GM23248 (cell line): Measurements from ENCODE around the gene P4HA2. TPM values are rescaled to one million over a fixed set of nuclear protein-coding genes. Genes with fewer than 3 reads are reported as not detected.

Source experiments
- DNase-seq: peaks from one replicate; pipeline ENCODE4 v3.0.0-alpha.2; 2015
- H2AFZ ChIP-seq: fragments of 200-600 bp; sonication (generic); 2 replicates; pipeline ENCODE4 v1.6.1; 2016; ENCODE audit warnings: antibody characterized with exemption
- H3F3A ChIP-seq: fragments of 200-600 bp; sonication (generic); 2 replicates; pipeline ENCODE4 v1.6.1; 2016; ENCODE audit warnings: mild to moderate bottlenecking, antibody characterized with exemption, mixed run types; ENCODE audit not compliant: insufficient read depth
- H3K27ac ChIP-seq: fragments of 200-600 bp; sonication (generic); 2 replicates; pipeline ENCODE4 v1.5.1; 2016; ENCODE audit warnings: mild to moderate bottlenecking
- H3K27me3 ChIP-seq: fragments of 200-600 bp; sonication (generic); replicated peaks from 2 replicates; pipeline ENCODE4 v1.6.1; 2016; ENCODE audit warnings: mild to moderate bottlenecking; ENCODE audit not compliant: insufficient read depth
- H3K36me3 ChIP-seq: fragments of 200-600 bp; sonication (generic); 2 replicates; pipeline ENCODE4 v1.6.1; 2016; ENCODE audit warnings: low read depth, mild to moderate bottlenecking
- H3K4me1 ChIP-seq: fragments of 200-600 bp; sonication (generic); 2 replicates; pipeline ENCODE4 v1.6.1; 2016; ENCODE audit warnings: mild to moderate bottlenecking; ENCODE audit not compliant: insufficient read depth
- H3K4me2 ChIP-seq: fragments of 200-600 bp; sonication (generic); one replicate; pipeline ENCODE4 v1.6.1; 2016; ENCODE audit warnings: mild to moderate bottlenecking; ENCODE audit not compliant: unreplicated experiment
- H3K4me3 ChIP-seq: fragments of 200-600 bp; sonication (generic); 2 replicates; pipeline ENCODE4 v1.5.1; 2016; ENCODE audit warnings: mild to moderate bottlenecking
- H3K79me2 ChIP-seq: fragments of 200-600 bp; sonication (generic); 2 replicates; pipeline ENCODE4 v1.6.1; 2016; ENCODE audit warnings: mild to moderate bottlenecking; ENCODE audit not compliant: insufficient read depth
- H3K9ac ChIP-seq: fragments of 200-600 bp; sonication (generic); 2 replicates; pipeline ENCODE4 v1.6.1; 2016; ENCODE audit warnings: mild to moderate bottlenecking
- H3K9me2 ChIP-seq: fragments of 200-600 bp; sonication (generic); 2 replicates; pipeline ENCODE4 v1.6.1; 2016; ENCODE audit warnings: mixed run types, mild to moderate bottlenecking, moderate library complexity; ENCODE audit not compliant: insufficient read depth
- H3K9me3 ChIP-seq: fragments of 200-600 bp; sonication (generic); one replicate; pipeline ENCODE4 v1.6.1; 2017; ENCODE audit warnings: low read depth
- H4K20me1 ChIP-seq: fragments of 200-600 bp; sonication (generic); 2 replicates; pipeline ENCODE4 v1.6.0; 2016; ENCODE audit not compliant: insufficient read depth
- EZH2 ChIP-seq: fragments of 200-600 bp; sonication (generic); IDR thresholded peaks from 2 replicates; pipeline ENCODE4 v1.6.1; 2018; ENCODE audit warnings: antibody characterized with exemption, mild to moderate bottlenecking; ENCODE audit not compliant: insufficient read depth, poor library complexity, severe bottlenecking
- EZH2phosphoT487 ChIP-seq: fragments of 200-600 bp; sonication (generic); IDR thresholded peaks from 2 replicates; pipeline ENCODE4 v1.6.1; 2018; ENCODE audit warnings: antibody characterized with exemption, moderate library complexity, mild to moderate bottlenecking, low read depth; ENCODE audit not compliant: insufficient read depth
- WGBS, 2 experiments: methylation state at CpG; one replicate each; pipeline ENCODE4 v1.1.6; 2015 to 2017; ENCODE audit warnings: low lambda C conversion rate in 2 of 2, low coverage in 1 of 2; ENCODE audit errors: missing lambda C conversion rate in 2 of 2; 5-methylcytosine and 5-hydroxymethylcytosine counted together
- in situ Hi-C: fragments of 300-500 bp; cut with MboI; formaldehyde crosslinking; loops from 2 replicates; pipeline ENCODE4 v1.15.0; 2020
- polyA plus RNA-seq: library from polyadenylated mRNA; unstranded; fragments of >200 nt; fragmentation: Nextera tagmentation; extraction: Ambion mirVana; gene quantifications from 2 replicates; pipeline ENCODE4 v1.2.1, GENCODE V29; 2016
- total RNA-seq: library from RNA; depleted of rRNA; stranded (reverse); fragments of >200 nt; shearing (Covaris generic); gene quantifications from 2 replicates; pipeline ENCODE4 v1.2.3, GENCODE V29; 2014

Gene P4HA2
- total and polyA plus RNA-seq, 2 experiments from 2014 or later = 337 to 353 TPM

DNA sequence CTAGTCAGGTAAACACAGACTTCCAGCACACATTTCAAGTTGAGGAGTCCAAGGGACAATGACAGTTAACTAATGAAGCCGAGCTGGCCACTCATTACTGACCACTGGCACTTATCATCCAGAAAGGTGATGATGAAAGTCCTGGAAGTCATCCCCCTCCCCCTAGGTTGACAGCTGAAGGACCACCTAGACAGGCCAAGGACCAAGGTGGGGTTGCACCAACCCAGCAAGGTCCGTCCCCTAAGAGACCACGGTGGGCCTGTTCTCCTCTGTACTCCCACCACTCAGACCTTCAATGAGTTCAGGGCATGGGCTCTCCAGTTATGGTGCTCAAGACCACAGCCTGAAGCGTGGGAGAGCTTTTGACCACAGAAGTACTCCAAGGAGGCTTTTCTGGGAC is 13.2 kb downstream of the P4HA2 start:
- Histone ChIP-seq H3F3A (peaks cover 26% of the 10 kb centered on the region), H3K9me3 (no peaks in the 10 kb centered on the region), H3K4me1 (peaks cover 9% of the 10 kb centered on the region), H3K4me3 (no peak overlapping the region), H3K9me2 (no peaks in the 10 kb centered on the region), H3K36me3 (peaks cover 40% of the 10 kb centered on the region), H3K79me2 (peaks cover 61% of the 10 kb centered on the region), H3K27ac (peak overlapping the region; percentile 91), H4K20me1 (no peaks in the 10 kb centered on the region), H3K9ac (peak overlapping the region; percentile 73), H2AFZ (no peak overlapping the region), H3K4me2 (no peak overlapping the region), H3K27me3 (no peaks in the 10 kb centered on the region)
- 92 to 97% methylated on average over 4 of the region's 4 CpGs for WGBS, 2 experiments
- no peak for DNase-seq
- in situ Hi-C loops = no loop called here
- TF ChIP-seq EZH2phosphoT487 = no peak
- no peak for TF ChIP-seq EZH2

DNA sequence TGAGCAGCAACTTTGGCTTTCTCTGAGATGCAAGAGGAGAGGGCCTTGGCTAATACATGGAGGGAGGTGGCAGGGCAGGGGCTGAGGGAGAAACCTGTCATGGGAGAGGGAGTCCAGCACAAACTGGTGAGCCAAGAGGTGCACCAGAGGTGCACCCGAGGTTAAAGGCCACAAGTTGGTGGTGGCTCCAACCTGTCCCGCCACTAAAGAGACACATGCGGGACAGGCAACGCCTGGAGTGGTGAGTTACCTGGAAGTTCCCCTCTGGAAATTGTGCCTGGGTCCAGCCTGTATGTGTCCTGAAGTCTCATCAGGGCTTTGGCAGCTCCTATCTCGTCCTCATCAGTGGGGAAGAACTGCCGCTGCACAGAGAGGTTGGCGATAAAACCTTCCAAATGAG is 14.0 kb downstream of the P4HA2 start:
- Histone ChIP-seq H4K20me1 (no peaks in the 10 kb centered on the region), H3K4me1 (peaks cover 13% of the 10 kb centered on the region)

DNA sequence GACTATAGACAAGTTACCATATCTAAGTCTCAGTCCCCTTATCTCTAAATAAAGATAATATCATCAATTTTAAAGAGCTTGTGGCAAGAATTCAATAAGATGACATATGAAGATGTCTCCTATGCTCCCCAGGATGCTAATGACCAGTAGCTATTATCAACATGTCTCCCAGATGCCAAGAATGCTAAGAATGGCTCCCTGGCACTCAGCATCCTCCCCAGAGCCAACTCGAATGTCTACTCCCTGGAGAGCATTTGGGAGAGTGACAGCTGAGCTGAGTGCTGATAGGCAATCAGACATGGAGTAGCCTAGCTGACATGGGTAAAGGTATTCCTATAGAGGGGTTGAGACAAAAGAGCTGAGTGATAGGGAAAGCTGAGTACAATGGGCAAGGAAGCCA is 15.9 kb downstream of the P4HA2 start:
- no peak overlapping the region for H3K27ac ChIP-seq
- H3K4me2 ChIP-seq = no peak overlapping the region
- H3K79me2 ChIP-seq = peaks cover 46% of the 10 kb centered on the region
- TF ChIP-seq EZH2 (no peak), EZH2phosphoT487 (no peak)
- no peaks in the 10 kb centered on the region for H3K9me3 ChIP-seq
- no peak overlapping the region for H3K9ac ChIP-seq
- in situ Hi-C loops = no loop called here
- no peaks in the 10 kb centered on the region for H3K27me3 ChIP-seq
- no peaks in the 10 kb centered on the region for H3K9me2 ChIP-seq
- H2AFZ ChIP-seq = no peak overlapping the region
- peaks cover 13% of the 10 kb centered on the region for H3K4me1 ChIP-seq
- no peak overlapping the region for H3K4me3 ChIP-seq
- WGBS, 2 experiments = 39 to 64% methylated on average over 1 of the region's 1 CpG
- DNase-seq = no peak
- peaks cover 52% of the 10 kb centered on the region for H3K36me3 ChIP-seq
- H4K20me1 ChIP-seq = no peaks in the 10 kb centered on the region
- H3F3A ChIP-seq = peaks cover 33% of the 10 kb centered on the region

More for the DNA sequence above, 14.0 kb downstream of the P4HA2 start:
- Histone ChIP-seq H3K9me3 (no peaks in the 10 kb centered on the region), H3K27me3 (no peaks in the 10 kb centered on the region), H3K27ac (no peak overlapping the region), H3K4me3 (no peak overlapping the region), H3F3A (peaks cover 32% of the 10 kb centered on the region), H3K9me2 (no peaks in the 10 kb centered on the region), H3K4me2 (no peak overlapping the region), H3K9ac (no peak overlapping the region), H3K79me2 (peaks cover 53% of the 10 kb centered on the region), H3K36me3 (peaks cover 41% of the 10 kb centered on the region), H2AFZ (no peak overlapping the region)
- 91 to 98% methylated on average over 7 of the region's 7 CpGs for WGBS, 2 experiments
- TF ChIP-seq EZH2 = no peak
- no peak for TF ChIP-seq EZH2phosphoT487
- in situ Hi-C loops = no loop called here
- no peak for DNase-seq

DNA sequence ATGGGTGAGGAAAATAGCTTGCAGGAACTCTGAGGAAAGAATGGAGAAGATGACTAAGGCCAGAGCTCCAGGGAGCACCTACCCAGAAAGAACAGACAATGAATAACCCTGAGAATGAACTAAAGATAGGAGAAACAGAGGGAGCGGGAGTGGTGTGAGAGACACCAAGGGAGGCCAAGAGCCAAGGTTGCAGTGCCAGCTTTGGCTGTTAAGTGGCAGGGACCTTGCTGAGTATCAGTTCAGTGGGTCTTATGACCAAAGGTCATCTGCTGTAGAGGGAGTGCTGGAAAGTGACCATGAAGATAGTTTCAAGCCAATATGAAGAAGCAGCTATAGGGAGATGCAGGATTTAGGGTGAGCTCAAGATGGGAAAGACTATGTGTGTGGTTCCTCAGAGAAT is 16.7 kb downstream of the P4HA2 start:
- DNase-seq = no peak
- H3K9me3 ChIP-seq = no peaks in the 10 kb centered on the region
- no peak overlapping the region for H3K4me3 ChIP-seq
- H3K27me3 ChIP-seq = no peaks in the 10 kb centered on the region
- H3K79me2 ChIP-seq = peaks cover 46% of the 10 kb centered on the region
- H3F3A ChIP-seq = peaks cover 25% of the 10 kb centered on the region
- TF ChIP-seq EZH2 (no peak), EZH2phosphoT487 (no peak)
- no peak overlapping the region for H3K27ac ChIP-seq
- in situ Hi-C loops = no loop called here
- H3K9me2 ChIP-seq = no peaks in the 10 kb centered on the region
- WGBS, 2 experiments = 93 to 100% methylated on average over 1 of the region's 1 CpG
- H2AFZ ChIP-seq = no peak overlapping the region
- peaks cover 50% of the 10 kb centered on the region for H3K36me3 ChIP-seq
- H3K4me1 ChIP-seq = peaks cover 13% of the 10 kb centered on the region
- H3K4me2 ChIP-seq = no peak overlapping the region
- no peaks in the 10 kb centered on the region for H4K20me1 ChIP-seq
- no peak overlapping the region for H3K9ac ChIP-seq

DNA sequence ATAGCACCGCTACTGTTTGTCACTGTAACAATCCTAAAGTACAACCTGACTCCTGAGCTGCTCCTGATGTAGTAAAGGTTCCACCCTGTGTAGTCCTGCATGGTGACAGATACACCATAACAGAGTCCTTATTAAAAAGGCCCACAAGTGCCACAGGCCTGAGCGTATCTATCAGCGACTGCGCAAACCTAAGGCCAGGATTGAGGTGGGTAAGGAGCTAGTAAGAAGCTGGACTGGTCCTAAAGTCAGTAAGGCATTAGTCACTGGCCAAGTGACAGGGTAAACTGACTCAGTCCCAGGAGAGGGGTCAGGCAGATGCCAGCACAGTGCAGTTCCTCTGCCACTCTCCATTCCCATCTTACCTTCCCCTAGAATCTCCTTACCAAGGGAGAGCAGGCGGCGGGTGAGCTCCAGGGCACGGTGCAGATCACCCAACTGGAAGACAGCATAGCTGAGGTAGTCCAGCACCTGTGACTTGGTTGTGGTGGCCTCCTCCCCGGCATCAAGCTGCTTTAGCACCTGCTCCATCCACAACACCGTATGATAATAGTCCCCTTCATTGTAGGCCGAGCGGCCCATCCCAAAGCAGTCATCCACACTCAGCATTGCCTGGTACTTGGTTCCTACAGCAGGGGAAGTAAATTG is 17.6 kb downstream of the P4HA2 start:
- in situ Hi-C loops = no loop called here
- no peak overlapping the region for H3K4me3 ChIP-seq
- no peaks in the 10 kb centered on the region for H3K27me3 ChIP-seq
- H3K4me1 ChIP-seq = peaks cover 8% of the 10 kb centered on the region
- no peaks in the 10 kb centered on the region for H3K9me3 ChIP-seq
- H3K79me2 ChIP-seq = peaks cover 52% of the 10 kb centered on the region
- peaks cover 19% of the 10 kb centered on the region; the same call in 1 of the 2 replicates for H3F3A ChIP-seq
- TF ChIP-seq EZH2 (no peak), EZH2phosphoT487 (no peak)
- no peak overlapping the region for H3K4me2 ChIP-seq
- 98% methylated on average over 11 of the region's 11 CpGs for WGBS, 2 experiments
- H3K36me3 ChIP-seq = peaks cover 50% of the 10 kb centered on the region
- H3K9me2 ChIP-seq = no peaks in the 10 kb centered on the region
- no peak overlapping the region for H3K27ac ChIP-seq
- no peak overlapping the region for H2AFZ ChIP-seq
- no peaks in the 10 kb centered on the region for H4K20me1 ChIP-seq
- DNase-seq = no peak
- no peak overlapping the region for H3K9ac ChIP-seq
